ENCODE results near the gene KLHL22.
"Not testable (repeated sequence)": the region's sequence is repeated elsewhere in the genome, so short reads cannot be mapped to it uniquely, and the experiment has no call there.

The KLHL22 gene

GRCh38 chr22:20499769-20500168, 4.2 kb upstream of the KLHL22 start:
- no peak for DNase-seq (ENCODE audit: low spot score)

- DNase-seq (ENCODE audit: low spot score): no peak
Measured at GRCh38 chr22:20498913-20499312, 3.3 kb upstream of the KLHL22 start.

GRCh38 chr22:20497426-20497825, 1.8 kb upstream of the KLHL22 start:
- no peak for DNase-seq (ENCODE audit: low spot score)

- DNase-seq (ENCODE audit: low spot score): peak; percentile 98
Measured at GRCh38 chr22:20495861-20496681, 476 bp upstream of the KLHL22 start.

- DNase-seq (ENCODE audit: low spot score): no peak
Measured at GRCh38 chr22:20491346-20491745, 4.2 kb downstream of the KLHL22 start.

GRCh38 chr22:20490941-20491307, 4.7 kb downstream of the KLHL22 start:
- no peak for DNase-seq (ENCODE audit: low spot score)

GRCh38 chr22:20490183-20490940, 5.2 kb downstream of the KLHL22 start:
- no peak for DNase-seq (ENCODE audit: low spot score)

- DNase-seq (ENCODE audit: low spot score): no peak
Measured at GRCh38 chr22:20488946-20489345, 6.6 kb downstream of the KLHL22 start.

- DNase-seq (ENCODE audit: low spot score): no peak
Measured at GRCh38 chr22:20487715-20488114, 7.9 kb downstream of the KLHL22 start.

- peak; percentile 55 for DNase-seq (ENCODE audit: low spot score)
Measured at GRCh38 chr22:20486229-20486628, 9.4 kb downstream of the KLHL22 start.

GRCh38 chr22:20484948-20485683, 10.5 kb downstream of the KLHL22 start:
- DNase-seq (ENCODE audit: low spot score): no peak

- no peak for DNase-seq (ENCODE audit: low spot score)
Measured at GRCh38 chr22:20483771-20484170, 11.8 kb downstream of the KLHL22 start.

GRCh38 chr22:20483143-20483506, 12.5 kb downstream of the KLHL22 start:
- DNase-seq (ENCODE audit: low spot score): not testable (repeated sequence)

- no peak for DNase-seq (ENCODE audit: low spot score)
Measured at GRCh38 chr22:20479612-20480196, 15.9 kb downstream of the KLHL22 start.

GRCh38 chr22:20478059-20478458, 17.5 kb downstream of the KLHL22 start:
- DNase-seq (ENCODE audit: low spot score): not testable (repeated sequence)

GRCh38 chr22:20475569-20475968, 20.0 kb downstream of the KLHL22 start:
- not testable (repeated sequence) for DNase-seq (ENCODE audit: low spot score)

GRCh38 chr22:20475115-20475436, 20.5 kb downstream of the KLHL22 start:
- no peak for DNase-seq (ENCODE audit: low spot score)

GRCh38 chr22:20472629-20473442, 22.8 kb downstream of the KLHL22 start:
- no peak for DNase-seq (ENCODE audit: low spot score)

- no peak for DNase-seq (ENCODE audit: low spot score)
Measured at GRCh38 chr22:20471126-20471833, 24.3 kb downstream of the KLHL22 start.

GRCh38 chr22:20470525-20470924, 25.1 kb downstream of the KLHL22 start:
- DNase-seq (ENCODE audit: low spot score): not testable (repeated sequence)
